Measurements from ENCODE around the gene CAMK4. TPM values are rescaled to one million over a fixed set of nuclear protein-coding genes. Genes with fewer than 3 reads are reported as not detected.

Gene CAMK4
- total RNA-seq, 1 donor from 2014 or later: 0.72 TPM

GRCh38 chr5:111236995-111237394 lies 12.8 kb downstream of the CAMK4 start:
- Mint-ChIP-seq H3K27ac (ENCODE audit: unreplicated experiment) (no peak overlapping the region), H3K27me3 (ENCODE audit: low read depth) (peaks cover 16% of the 10 kb centered on the region), H3K4me1 (ENCODE audit: low read depth) (peaks cover 4% of the 10 kb centered on the region), H3K4me3 (ENCODE audit: unreplicated experiment) (no peak overlapping the region), H3K9me3 (ENCODE audit: low read depth) (no peaks in the 10 kb centered on the region), H3K36me3 (ENCODE audit: low read depth) (no peaks in the 10 kb centered on the region)
- no peak for DNase-seq (ENCODE audit: low spot score)
- TF ChIP-seq CTCF (IDR thresholded peaks at IDR 0.05): no peak

DNA sequence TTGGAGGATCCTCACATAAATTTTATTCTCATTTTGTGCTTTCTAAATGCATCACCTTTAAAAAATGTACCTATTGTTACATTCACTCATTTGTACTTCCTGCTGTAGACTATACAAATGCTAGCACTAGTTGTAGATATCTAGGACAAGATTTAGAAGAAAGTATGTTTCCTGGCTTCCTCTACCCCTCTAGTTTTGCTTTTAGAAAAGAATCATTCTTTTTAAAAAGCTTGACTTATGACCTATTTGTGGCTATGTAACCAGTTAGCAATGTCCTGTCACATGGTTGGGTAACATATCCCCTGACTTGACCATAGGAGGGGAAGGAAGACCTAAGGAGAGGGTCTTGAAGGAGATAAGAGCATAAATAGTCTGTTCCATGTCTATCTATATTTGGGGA lies 13.3 kb downstream of the CAMK4 start:
- peaks cover 4% of the 10 kb centered on the region for H3K4me1 Mint-ChIP-seq (ENCODE audit: low read depth)
- H3K27me3 Mint-ChIP-seq (ENCODE audit: low read depth): peaks cover 19% of the 10 kb centered on the region
- no peaks in the 10 kb centered on the region for H3K36me3 Mint-ChIP-seq (ENCODE audit: low read depth)
- no peak overlapping the region for H3K27ac Mint-ChIP-seq (ENCODE audit: unreplicated experiment)
- no peak overlapping the region for H3K4me3 Mint-ChIP-seq (ENCODE audit: unreplicated experiment)
- H3K9me3 Mint-ChIP-seq (ENCODE audit: low read depth): no peaks in the 10 kb centered on the region
- DNase-seq (ENCODE audit: low spot score): no peak
- no peak for TF ChIP-seq CTCF (IDR thresholded peaks at IDR 0.05)

DNA sequence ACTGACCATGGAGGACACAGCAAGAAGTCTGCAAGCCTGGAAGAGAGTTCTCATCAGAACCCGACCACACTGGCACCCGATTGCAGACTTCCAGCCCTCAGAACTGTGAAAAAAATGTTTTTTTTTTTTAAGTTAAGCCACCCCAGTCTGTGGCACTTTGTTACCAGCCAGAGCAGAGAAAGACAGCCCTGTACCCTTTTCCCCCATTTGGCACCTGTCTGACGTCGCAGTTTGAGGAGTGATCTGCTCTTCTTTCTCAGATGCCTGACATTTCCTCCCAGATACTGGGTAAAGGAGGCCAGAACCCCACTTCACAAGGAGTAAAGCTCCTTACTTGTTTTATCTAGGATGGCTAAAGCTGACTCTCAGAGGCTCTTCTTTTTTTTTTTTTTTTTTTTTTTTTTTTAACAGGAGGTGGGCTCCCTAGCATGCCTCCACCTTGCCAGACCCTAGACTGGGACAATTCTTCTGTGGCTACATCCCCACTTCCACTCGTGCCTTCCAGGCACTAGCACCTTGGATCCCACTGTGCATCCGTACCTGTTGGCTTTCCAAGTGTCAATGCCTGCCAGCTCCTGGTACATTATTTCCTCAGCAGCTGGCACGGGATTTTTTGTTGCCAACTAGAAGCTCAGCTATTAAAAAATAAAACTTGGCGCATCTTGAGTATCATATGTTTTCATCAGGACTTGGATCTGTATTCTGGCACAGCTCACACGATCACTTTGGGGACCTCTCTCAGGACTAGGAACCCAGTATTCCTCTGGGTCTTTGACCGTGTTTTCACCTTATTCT lies 14.4 kb downstream of the CAMK4 start:
- Mint-ChIP-seq H3K4me1 (ENCODE audit: low read depth) (peaks cover 4% of the 10 kb centered on the region), H3K27ac (ENCODE audit: unreplicated experiment) (no peak overlapping the region), H3K9me3 (ENCODE audit: low read depth) (no peaks in the 10 kb centered on the region), H3K36me3 (ENCODE audit: low read depth) (no peaks in the 10 kb centered on the region), H3K27me3 (ENCODE audit: low read depth) (peaks cover 24% of the 10 kb centered on the region), H3K4me3 (ENCODE audit: unreplicated experiment) (no peak overlapping the region)
- no peak for TF ChIP-seq CTCF (IDR thresholded peaks at IDR 0.05)
- DNase-seq (ENCODE audit: low spot score): no peak

DNA sequence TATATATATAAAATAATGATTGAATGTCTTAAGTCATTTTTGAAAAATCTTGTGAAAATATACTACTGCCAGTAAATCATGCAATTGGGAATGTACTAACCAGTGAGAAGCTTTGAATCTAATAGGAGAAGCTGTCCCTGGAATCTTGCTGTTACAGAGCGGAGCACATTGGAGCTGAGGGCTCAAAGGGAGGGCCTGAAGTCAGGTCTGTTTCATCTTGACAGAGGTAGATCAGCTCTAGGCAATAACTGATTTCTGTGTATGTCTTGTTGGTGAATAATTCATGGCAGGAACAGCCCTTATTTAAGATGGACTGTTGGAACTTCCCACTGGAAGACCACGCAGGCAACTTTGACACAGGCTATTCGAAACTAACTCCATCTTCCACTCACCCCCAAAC lies 17.5 kb downstream of the CAMK4 start:
- Mint-ChIP-seq H3K4me1 (ENCODE audit: low read depth) (peaks cover 4% of the 10 kb centered on the region), H3K36me3 (ENCODE audit: low read depth) (no peaks in the 10 kb centered on the region), H3K4me3 (ENCODE audit: unreplicated experiment) (no peak overlapping the region), H3K27ac (ENCODE audit: unreplicated experiment) (no peak overlapping the region), H3K9me3 (ENCODE audit: low read depth) (no peaks in the 10 kb centered on the region), H3K27me3 (ENCODE audit: low read depth) (peaks cover 31% of the 10 kb centered on the region)
- no peak for TF ChIP-seq CTCF (IDR thresholded peaks at IDR 0.05)
- no peak for DNase-seq (ENCODE audit: low spot score)

GRCh38 chr5:111242606-111243005 lies 18.4 kb downstream of the CAMK4 start:
- peak; percentile 63 for DNase-seq (ENCODE audit: low spot score)
- no peaks in the 10 kb centered on the region for H3K36me3 Mint-ChIP-seq (ENCODE audit: low read depth)
- no peak overlapping the region for H3K4me3 Mint-ChIP-seq (ENCODE audit: unreplicated experiment)
- TF ChIP-seq CTCF (IDR thresholded peaks at IDR 0.05): no peak
- H3K27ac Mint-ChIP-seq (ENCODE audit: unreplicated experiment): no peak overlapping the region
- H3K9me3 Mint-ChIP-seq (ENCODE audit: low read depth): no peaks in the 10 kb centered on the region
- H3K4me1 Mint-ChIP-seq (ENCODE audit: low read depth): no peaks in the 10 kb centered on the region
- peaks cover 32% of the 10 kb centered on the region for H3K27me3 Mint-ChIP-seq (ENCODE audit: low read depth)

Measured in chondrocyte (in vitro differentiated cells).